NCI-H2196 (cell line): ENCODE measurements around the gene ATPAF2.

ENCODE experiments used
- DNase-seq: peaks from one replicate; lab custom pipeline; 2025; ENCODE audit not compliant: unreplicated experiment; lab: John Stamatoyannopoulos, UW

Gene ATPAF2

GRCh38 chr17:18038861-18039534 lies at the start of gene ATPAF2, which contains the start of gene GID4:
Gene ATPAF2 (minus strand): TSS chr17:18039168. CDS start chr17:18039013, 155 bp downstream.
Gene GID4 (plus strand): TSS chr17:18039408. CDS start chr17:18039465, 57 bp downstream.
- DNase-seq: peak; percentile 92

- peak; percentile 74 for DNase-seq
These were observed 48.9 kb upstream of the ATPAF2 start, which contains the start of gene DRG2 for GRCh38 chr17:18087610-18088491. Gene DRG2 (plus strand): TSS chr17:18087948. CDS start chr17:18088024, 76 bp downstream.

- no peak for DNase-seq
These were observed 45.3 kb upstream of the ATPAF2 start for GRCh38 chr17:18084256-18084655.

- no peak for DNase-seq
These were observed 40.6 kb upstream of the ATPAF2 start for GRCh38 chr17:18079543-18079942.

- no peak for DNase-seq
These were observed 38.0 kb upstream of the ATPAF2 start for GRCh38 chr17:18076936-18077335.

GRCh38 chr17:18074566-18075272 lies 35.8 kb upstream of the ATPAF2 start:
- no peak for DNase-seq

GRCh38 chr17:18071751-18072150 lies 32.8 kb upstream of the ATPAF2 start:
- no peak for DNase-seq

GRCh38 chr17:18070861-18071340 lies 31.9 kb upstream of the ATPAF2 start:
- DNase-seq: no peak

- DNase-seq: no peak
These were observed 30.1 kb upstream of the ATPAF2 start for GRCh38 chr17:18069101-18069500.

- DNase-seq: no peak
These were observed 27.9 kb upstream of the ATPAF2 start for GRCh38 chr17:18066866-18067265.

- DNase-seq: no peak
These were observed 26.6 kb upstream of the ATPAF2 start for GRCh38 chr17:18065546-18065945.

GRCh38 chr17:18064053-18064452 lies 25.1 kb upstream of the ATPAF2 start:
- no peak for DNase-seq

GRCh38 chr17:18059283-18059682 lies 20.3 kb upstream of the ATPAF2 start:
- DNase-seq: no peak

- no peak for DNase-seq
These were observed 17.2 kb upstream of the ATPAF2 start for GRCh38 chr17:18056214-18056613.

GRCh38 chr17:18055597-18055996 lies 16.6 kb upstream of the ATPAF2 start:
- DNase-seq: no peak

GRCh38 chr17:18045691-18046350 lies 6.9 kb upstream of the ATPAF2 start:
- DNase-seq: no peak

GRCh38 chr17:18044609-18045008 lies 5.6 kb upstream of the ATPAF2 start:
- DNase-seq: no peak

- DNase-seq: peak; percentile 3
These were observed 4.5 kb upstream of the ATPAF2 start for GRCh38 chr17:18043491-18043890.

GRCh38 chr17:18042983-18043382 lies 4.0 kb upstream of the ATPAF2 start:
- no peak for DNase-seq

- DNase-seq: no peak
These were observed 2.8 kb upstream of the ATPAF2 start for GRCh38 chr17:18041776-18042175.
